Esophagus squamous epithelium (tissue), 5 donors: ENCODE measurements around the gene HTR3B. TPM values are rescaled to one million over a fixed set of nuclear protein-coding genes. Genes with fewer than 3 reads are reported as not detected.
A peak's percentile ranks its signal among the peaks of the same experiment; 100 is the strongest.

Source experiments
- DNase-seq: peaks from one replicate; lab custom pipeline; 2025; lab: John Stamatoyannopoulos, UW
- H3K27ac ChIP-seq, 4 donors: fragments of 200-600 bp; sonication (generic); one replicate each; pipeline ENCODE4 v1.5.1; 2016 to 2019; ENCODE audit warnings: mild to moderate bottlenecking in 1 of 4
- H3K27me3 ChIP-seq, 4 donors: fragments of 200-600 bp; sonication (generic); 1 replicate in 3 of 4; 2 replicates in 1 of 4; pipeline versions ENCODE4 v1.5.1 to v1.6.0; 2017 to 2021; ENCODE audit warnings: antibody characterized with exemption in 1 of 4
- H3K36me3 ChIP-seq, 3 donors: fragments of 200-600 bp; sonication (generic); one replicate each; pipeline ENCODE4 v1.5.1; 2016 to 2019
- H3K4me1 ChIP-seq, 3 donors: fragments of 200-600 bp; sonication (generic); one replicate each; pipeline ENCODE4 v1.5.1; 2017 to 2019
- H3K4me3 ChIP-seq, 4 donors: fragments of 200-600 bp; sonication (generic); 1 replicate in 3 of 4; 2 replicates in 1 of 4; pipeline ENCODE4 v1.5.1; 2016 to 2019; ENCODE audit warnings: mild to moderate bottlenecking in 2 of 4, moderate library complexity in 1 of 4
- H3K9me3 ChIP-seq, 3 donors: fragments of 200-600 bp; sonication (generic); one replicate each; pipeline ENCODE4 v1.5.1; 2016 to 2019
- CTCF ChIP-seq, 6 experiments: fragments of 450-650 bp in 4 of 6; fragments of 200-600 bp in 2 of 6; sonication (generic) in 2 of 6; IDR thresholded peaks; one replicate each; pipeline ENCODE4 v1.5.1; 2016 to 2019; ENCODE audit warnings: antibody characterized with exemption in 6 of 6, mild to moderate bottlenecking in 4 of 6, moderate library complexity in 4 of 6
- POLR2A ChIP-seq, 4 donors: fragments of 450-650 bp; IDR thresholded peaks; one replicate each; pipeline ENCODE4 v1.6.1; 2017; ENCODE audit warnings: antibody characterized with exemption in 4 of 4, mild to moderate bottlenecking in 4 of 4, moderate library complexity in 3 of 4
- WGBS, 2 donors: methylation state at CpG; one replicate each; pipeline ENCODE4 v1.1.5; 2018; 5-methylcytosine and 5-hydroxymethylcytosine counted together
- intact Hi-C: fragments of 100-400 bp; cut with DNase I; formaldehyde crosslinking; loops from one replicate; pipeline ENCODE4 v1.15.0; 2022
- total RNA-seq, 4 donors: library from RNA; depleted of rRNA; stranded (reverse); fragments of >200 nt; gene quantifications; one replicate each; pipeline ENCODE4 v1.1.0, GENCODE V29; 2016
- donor health status: DM: yes; HTN: yes; CAD: no.

The HTR3B gene
- total RNA-seq, 4 donors from 2014 or later, result 0.15 to 0.64 (median 0.19) TPM; not detected in 1

DNA sequence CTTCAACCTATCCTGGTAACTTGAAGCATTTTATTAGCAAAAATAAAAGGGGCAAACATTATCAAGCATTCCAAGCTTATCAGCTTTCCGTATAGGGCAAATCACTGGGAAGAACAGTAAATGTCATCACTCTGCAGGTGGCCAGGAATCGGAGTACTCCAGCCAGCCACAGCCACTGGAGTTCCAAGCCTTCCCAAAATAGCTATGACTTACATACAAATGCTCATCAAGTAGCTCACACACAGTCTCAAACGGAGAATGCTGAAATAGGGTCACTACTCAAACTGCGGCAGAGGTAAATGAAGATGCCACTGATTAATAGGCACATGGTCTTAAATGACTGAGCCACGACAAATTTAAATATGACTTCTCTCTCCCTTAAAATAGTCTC, 31.4 kb upstream of the HTR3B start:
- no peak for TF ChIP-seq CTCF (IDR thresholded peaks at IDR 0.05)
- no peak for TF ChIP-seq POLR2A (IDR thresholded peaks at IDR 0.05)
- intact Hi-C loops, result no loop called here
- 44 to 48% methylated on average over 5 of the region's 5 CpGs for WGBS, 2 donors
- Histone ChIP-seq H3K27me3 (no peaks in the 10 kb centered on the region), H3K36me3 (no peaks in the 10 kb centered on the region), H3K4me1 (peaks cover 4 to 42% (median 18%) of the 10 kb centered on the region in 3 donors), H3K27ac (no peak overlapping the region), H3K4me3 (peak overlapping the region in 1 of 4 donors; percentile 82), H3K9me3 (no peaks in the 10 kb centered on the region)
- no peak for DNase-seq

GRCh38 chr11:113874096-113874495, 30.5 kb upstream of the HTR3B start:
- H3K4me3 ChIP-seq, result peak overlapping the region in 3 of 4 donors; percentile 78 to 91 (median 82)
- DNase-seq, result no peak
- H3K4me1 ChIP-seq, result peaks cover 4 to 42% (median 18%) of the 10 kb centered on the region in 3 donors
- TF ChIP-seq POLR2A (IDR thresholded peaks at IDR 0.05), result no peak
- no peak for TF ChIP-seq CTCF (IDR thresholded peaks at IDR 0.05)
- no peak overlapping the region for H3K27ac ChIP-seq
- no peaks in the 10 kb centered on the region for H3K36me3 ChIP-seq
- 90 to 91% methylated on average over 19 of the region's 19 CpGs for WGBS, 2 donors
- no peaks in the 10 kb centered on the region for H3K9me3 ChIP-seq
- intact Hi-C loops, result no loop called here
- no peaks in the 10 kb centered on the region for H3K27me3 ChIP-seq

GRCh38 chr11:113874581-113875233, 29.9 kb upstream of the HTR3B start:
- DNase-seq, result no peak
- Histone ChIP-seq H3K9me3 (no peaks in the 10 kb centered on the region), H3K27ac (peak overlapping the region; percentile 87 to 96 (median 94)), H3K36me3 (no peaks in the 10 kb centered on the region), H3K4me1 (peaks cover 4 to 42% (median 18%) of the 10 kb centered on the region in 3 donors), H3K27me3 (no peaks in the 10 kb centered on the region), H3K4me3 (peak overlapping the region; percentile 64 to 91 (median 80))
- 3 to 4% methylated on average over 16 to 19 of the region's 19 CpGs for whole genome bisulfite sequencing, 2 donors
- TF ChIP-seq CTCF (IDR thresholded peaks at IDR 0.05), result no peak
- TF ChIP-seq POLR2A (IDR thresholded peaks at IDR 0.05), result no peak
- intact Hi-C loops, result no loop called here

DNA sequence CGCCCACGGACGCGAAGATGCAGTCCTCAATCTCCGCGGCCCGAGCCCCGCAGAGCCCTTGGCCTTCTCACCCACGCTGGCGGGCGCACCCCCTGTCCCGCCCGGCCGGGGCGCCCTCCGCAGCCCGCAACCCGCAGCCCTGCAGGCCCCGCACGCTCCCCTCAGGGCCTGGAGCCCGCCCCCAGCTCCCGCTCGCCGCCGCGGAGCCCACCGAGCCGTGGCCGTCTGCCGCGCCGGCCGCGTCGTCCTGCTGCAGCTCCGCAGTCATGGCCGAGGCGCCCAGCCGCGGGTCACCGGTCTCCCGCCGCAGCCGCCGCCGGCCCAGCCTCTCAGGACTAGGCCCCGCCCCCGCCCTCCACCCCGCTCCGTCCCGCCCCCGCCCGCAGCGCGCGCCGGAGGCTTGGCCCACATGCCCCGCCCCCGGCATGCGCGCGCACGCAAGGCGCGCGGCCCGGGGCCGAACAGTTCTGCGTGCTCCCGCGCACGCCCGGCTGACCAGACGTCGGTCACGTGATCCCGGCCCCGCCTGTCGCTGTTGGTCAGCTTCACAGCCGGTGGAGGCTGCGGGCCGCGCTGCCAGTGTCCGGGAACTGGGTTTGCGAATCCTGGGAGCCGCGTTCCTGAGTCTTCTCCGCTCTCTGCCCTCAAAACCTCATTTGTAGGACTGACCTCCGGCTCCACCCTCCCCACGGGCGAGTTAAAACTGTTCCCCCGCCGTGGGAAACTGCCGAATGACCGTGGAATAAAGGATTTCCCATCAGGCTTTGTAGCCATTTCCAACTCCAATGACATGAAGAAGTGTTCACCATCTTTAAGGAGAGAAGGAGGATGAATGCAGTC, 29.1 kb upstream of the HTR3B start, which contains the start of gene USP28:
TSS of gene USP28 (minus strand) at position 339 of the 840 bp plus-strand sequence. CDS start at position 268, 71 bp downstream.
- H3K36me3 ChIP-seq, result no peaks in the 10 kb centered on the region
- peak within 1 kb of the TSS; percentile 64 to 91 (median 80) for H3K4me3 ChIP-seq
- H3K27ac ChIP-seq, result peak within 1 kb of the TSS; percentile 87 to 96 (median 94)
- intact Hi-C loops, result no loop called here
- peak; percentile 51 for DNase-seq
- H3K27me3 ChIP-seq, result no peaks in the 10 kb centered on the region
- H3K4me1 ChIP-seq, result peaks cover 4 to 42% (median 18%) of the 10 kb centered on the region in 3 donors
- 0 to 1% methylated on average over 11 to 22 of the region's 95 CpGs for WGBS, 2 donors
- H3K9me3 ChIP-seq, result no peaks in the 10 kb centered on the region
- TF ChIP-seq POLR2A (IDR thresholded peaks at IDR 0.05), result peak in 2 of 4 donors; percentile 68 to 74
- peak in 3 of 6 experiments; percentile 15 to 35 (median 17) for TF ChIP-seq CTCF (IDR thresholded peaks at IDR 0.05)
